HepG2 (cell line): ENCODE measurements around the gene CLCN2. TPM values are rescaled to one million over a fixed set of nuclear protein-coding genes. Genes with fewer than 3 reads are reported as not detected.

Source experiments
- CREB1 ChIP-seq, 2 experiments: fragments of 450-650 bp in 1 of 2; IDR thresholded peaks; 2 replicates each; pipeline ENCODE4 v1.6.1; 2016 to 2017; ENCODE audit warnings: control low read depth in 1 of 2, mild to moderate bottlenecking in 1 of 2, missing compliant biosample characterization in 1 of 2, missing genetic modification characterization in 1 of 2
- KDM3A ChIP-seq: IDR thresholded peaks from 2 replicates; pipeline ENCODE4 v1.6.1; 2018; ENCODE audit warnings: low read depth, missing compliant biosample characterization
- MXI1 ChIP-seq: IDR thresholded peaks from 3 replicates; pipeline ENCODE4 v1.6.1; 2012; ENCODE audit warnings: low read depth, low read length, inconsistent platforms, borderline replicate concordance
- NPAS2 ChIP-seq: sonication (generic); formaldehyde crosslinking; IDR thresholded peaks from 2 replicates; pipeline ENCODE4 v1.8.0; 2022; ENCODE audit warnings: mild to moderate bottlenecking, missing genetic modification reagents, borderline replicate concordance
- PHF21A ChIP-seq: sonication (generic); formaldehyde crosslinking; IDR thresholded peaks from 2 replicates; pipeline ENCODE4 v1.5.0; 2020; ENCODE audit warnings: mild to moderate bottlenecking, missing genetic modification reagents
- SMAD3 ChIP-seq: sonication (generic); formaldehyde crosslinking; IDR thresholded peaks from 2 replicates; pipeline ENCODE4 v1.4.0; 2020; ENCODE audit warnings: missing genetic modification reagents
- SPEN ChIP-seq: sonication (generic); formaldehyde crosslinking; IDR thresholded peaks from 2 replicates; pipeline ENCODE4 v1.5.1; 2020; ENCODE audit warnings: low read depth, mild to moderate bottlenecking, missing genetic modification reagents
- ZNF232 ChIP-seq: sonication (generic); formaldehyde crosslinking; IDR thresholded peaks from 2 replicates; pipeline ENCODE4 v1.4.0; 2020; ENCODE audit warnings: missing genetic modification reagents, borderline replicate concordance
- ZNF329 ChIP-seq: sonication (generic); formaldehyde crosslinking; IDR thresholded peaks from 2 replicates; pipeline ENCODE4 v1.9.0; 2021; ENCODE audit warnings: low read depth, mild to moderate bottlenecking, missing genetic modification reagents
- ZNF558 ChIP-seq: sonication (generic); formaldehyde crosslinking; IDR thresholded peaks from 2 replicates; pipeline ENCODE4 v1.9.0; 2022; ENCODE audit warnings: mild to moderate bottlenecking, missing genetic modification reagents, borderline replicate concordance
- ZNF563 ChIP-seq: sonication (generic); formaldehyde crosslinking; IDR thresholded peaks from 2 replicates; pipeline ENCODE4 v1.8.0; 2022; ENCODE audit warnings: mild to moderate bottlenecking, moderate library complexity, missing genetic modification reagents
- polyA plus RNA-seq, 8 experiments: library from polyadenylated mRNA; depleted of rRNA in 3 of 8; stranded (reverse) in 7 of 8; unstranded in 1 of 8; fragments of >200 nt; fragmentation: Illumina TruSeq in 4 of 8; extraction: Trizol in 4 of 8; gene quantifications; 2 replicates each; pipeline versions ENCODE4 v1.2.1 to v1.2.3, GENCODE V29; 2011 to 2016; ENCODE audit warnings: low read depth in 4 of 8, missing spikeins in 1 of 8, mixed read lengths in 1 of 8; ENCODE audit not compliant: insufficient read depth in 1 of 8
- total RNA-seq, 5 experiments: library from RNA; depleted of rRNA; stranded (reverse); fragments of >200 nt; fragmentation: Illumina TruSeq; extraction: Trizol; gene quantifications; 2 replicates each; pipeline ENCODE4 v1.2.3, GENCODE V29; 2016; ENCODE audit warnings: low read depth in 1 of 5
- TF ChIP-seq, protein P1 (sequence below): sonication (generic); formaldehyde crosslinking; IDR thresholded peaks from 2 replicates; pipeline ENCODE4 v1.8.1; 2023; ENCODE audit warnings: mild to moderate bottlenecking, inconsistent platforms, moderate library complexity, missing genetic modification reagents, borderline replicate concordance
- TF ChIP-seq, protein P2 (sequence below): sonication (generic); formaldehyde crosslinking; IDR thresholded peaks from 2 replicates; pipeline ENCODE4 v1.4.0; 2020; ENCODE audit warnings: missing genetic modification reagents
- TF ChIP-seq, protein P3 (sequence below): sonication (generic); formaldehyde crosslinking; IDR thresholded peaks from 2 replicates; pipeline ENCODE4 v1.4.0; 2020; ENCODE audit warnings: missing genetic modification reagents
- TF ChIP-seq, protein P4 (sequence below): sonication (generic); formaldehyde crosslinking; IDR thresholded peaks from 2 replicates; pipeline ENCODE4 v1.5.1; 2020; ENCODE audit warnings: mild to moderate bottlenecking, missing genetic modification reagents, moderate library complexity
- TF ChIP-seq, protein P5 (sequence below): IDR thresholded peaks from 2 replicates; pipeline ENCODE4 v1.6.1; 2018; ENCODE audit warnings: missing genetic modification reagents

CLCN2 gene
- total and polyA plus RNA-seq, 2 of the 13 experiments (the other 11 are each of a cell fraction or from before 2014, with no cell fraction given), result 11.4 to 13.5 TPM

DNA sequence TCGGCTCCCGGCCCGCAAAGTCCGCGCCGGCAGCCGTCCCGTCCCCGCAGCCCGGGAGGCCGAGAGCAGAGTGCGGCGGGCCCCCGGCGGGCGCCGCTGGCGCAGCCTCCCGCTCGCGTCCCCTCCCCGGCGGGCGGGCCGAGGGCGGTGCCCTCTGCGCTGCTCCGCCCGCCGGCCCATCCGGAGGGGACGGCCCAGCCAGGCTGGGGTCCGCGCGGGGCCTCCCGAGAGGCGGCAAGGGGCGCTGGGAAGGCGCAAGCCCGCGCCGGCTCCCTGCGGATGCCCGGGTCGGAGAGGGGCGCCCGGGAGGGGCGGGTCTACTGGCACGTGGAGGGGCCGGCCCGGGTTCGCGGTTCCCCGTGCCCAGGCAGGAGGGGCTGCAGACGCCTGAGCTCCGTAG lies at the start of gene CLCN2, which contains the start of gene POLR2H (continued):
- TF ChIP-seq, protein P1, sequence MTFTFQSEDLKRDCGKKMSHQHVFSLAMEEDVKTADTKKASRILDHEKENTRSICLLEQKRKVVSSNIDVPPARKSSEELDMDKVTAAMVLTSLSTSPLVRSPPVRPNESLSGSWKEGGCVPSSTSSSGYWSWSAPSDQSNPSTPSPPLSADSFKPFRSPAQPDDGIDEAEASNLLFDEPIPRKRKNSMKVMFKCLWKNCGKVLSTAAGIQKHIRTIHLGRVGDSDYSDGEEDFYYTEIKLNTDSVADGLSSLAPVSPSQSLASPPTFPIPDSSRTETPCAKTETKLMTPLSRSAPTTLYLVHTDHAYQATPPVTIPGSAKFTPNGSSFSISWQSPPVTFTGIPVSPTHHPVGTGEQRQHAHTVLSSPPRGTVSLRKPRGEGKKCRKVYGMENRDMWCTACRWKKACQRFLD, result peak; percentile 30; the same call in 1 of the 2 replicates
- TF ChIP-seq NPAS2 (CRISPR knock-in tag) (no peak), SMAD3 (no peak; the same call in 1 of the 2 replicates), ZNF563 (0 out of 2 replicates have a peak, but pooled peaks have one; percentile 59), MXI1 (no peak; the same call in 2 of the 3 replicates), ZNF558 (CRISPR knock-in tag) (peak; percentile 75; the same call in 1 of the 2 replicates), PHF21A (CRISPR knock-in tag) (peak; percentile 60; the same call in 1 of the 2 replicates), ZNF232 (CRISPR knock-in tag) (no peak; the same call in 1 of the 2 replicates), SPEN (peak; percentile 52; the same call in 1 of the 2 replicates), KDM3A (CRISPR knock-in tag) (0 out of 2 replicates have a peak, but pooled peaks have one; percentile 31), CREB1 (IDR thresholded peaks at IDR 0.05) (no peak), CREB1 (CRISPR knock-in tag; IDR thresholded peaks at IDR 0.05) (no peak), ZNF329 (CRISPR knock-in tag) (0 out of 2 replicates have a peak, but pooled peaks have one; percentile 12)
- TF ChIP-seq, protein P2, sequence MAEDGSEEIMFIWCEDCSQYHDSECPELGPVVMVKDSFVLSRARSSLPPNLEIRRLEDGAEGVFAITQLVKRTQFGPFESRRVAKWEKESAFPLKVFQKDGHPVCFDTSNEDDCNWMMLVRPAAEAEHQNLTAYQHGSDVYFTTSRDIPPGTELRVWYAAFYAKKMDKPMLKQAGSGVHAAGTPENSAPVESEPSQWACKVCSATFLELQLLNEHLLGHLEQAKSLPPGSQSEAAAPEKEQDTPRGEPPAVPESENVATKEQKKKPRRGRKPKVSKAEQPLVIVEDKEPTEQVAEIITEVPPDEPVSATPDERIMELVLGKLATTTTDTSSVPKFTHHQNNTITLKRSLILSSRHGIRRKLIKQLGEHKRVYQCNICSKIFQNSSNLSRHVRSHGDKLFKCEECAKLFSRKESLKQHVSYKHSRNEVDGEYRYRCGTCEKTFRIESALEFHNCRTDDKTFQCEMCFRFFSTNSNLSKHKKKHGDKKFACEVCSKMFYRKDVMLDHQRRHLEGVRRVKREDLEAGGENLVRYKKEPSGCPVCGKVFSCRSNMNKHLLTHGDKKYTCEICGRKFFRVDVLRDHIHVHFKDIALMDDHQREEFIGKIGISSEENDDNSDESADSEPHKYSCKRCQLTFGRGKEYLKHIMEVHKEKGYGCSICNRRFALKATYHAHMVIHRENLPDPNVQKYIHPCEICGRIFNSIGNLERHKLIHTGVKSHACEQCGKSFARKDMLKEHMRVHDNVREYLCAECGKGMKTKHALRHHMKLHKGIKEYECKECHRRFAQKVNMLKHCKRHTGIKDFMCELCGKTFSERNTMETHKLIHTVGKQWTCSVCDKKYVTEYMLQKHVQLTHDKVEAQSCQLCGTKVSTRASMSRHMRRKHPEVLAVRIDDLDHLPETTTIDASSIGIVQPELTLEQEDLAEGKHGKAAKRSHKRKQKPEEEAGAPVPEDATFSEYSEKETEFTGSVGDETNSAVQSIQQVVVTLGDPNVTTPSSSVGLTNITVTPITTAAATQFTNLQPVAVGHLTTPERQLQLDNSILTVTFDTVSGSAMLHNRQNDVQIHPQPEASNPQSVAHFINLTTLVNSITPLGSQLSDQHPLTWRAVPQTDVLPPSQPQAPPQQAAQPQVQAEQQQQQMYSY (CRISPR knock-in tag), result peak; percentile 86; the same call in 1 of the 2 replicates
- TF ChIP-seq, protein P3, sequence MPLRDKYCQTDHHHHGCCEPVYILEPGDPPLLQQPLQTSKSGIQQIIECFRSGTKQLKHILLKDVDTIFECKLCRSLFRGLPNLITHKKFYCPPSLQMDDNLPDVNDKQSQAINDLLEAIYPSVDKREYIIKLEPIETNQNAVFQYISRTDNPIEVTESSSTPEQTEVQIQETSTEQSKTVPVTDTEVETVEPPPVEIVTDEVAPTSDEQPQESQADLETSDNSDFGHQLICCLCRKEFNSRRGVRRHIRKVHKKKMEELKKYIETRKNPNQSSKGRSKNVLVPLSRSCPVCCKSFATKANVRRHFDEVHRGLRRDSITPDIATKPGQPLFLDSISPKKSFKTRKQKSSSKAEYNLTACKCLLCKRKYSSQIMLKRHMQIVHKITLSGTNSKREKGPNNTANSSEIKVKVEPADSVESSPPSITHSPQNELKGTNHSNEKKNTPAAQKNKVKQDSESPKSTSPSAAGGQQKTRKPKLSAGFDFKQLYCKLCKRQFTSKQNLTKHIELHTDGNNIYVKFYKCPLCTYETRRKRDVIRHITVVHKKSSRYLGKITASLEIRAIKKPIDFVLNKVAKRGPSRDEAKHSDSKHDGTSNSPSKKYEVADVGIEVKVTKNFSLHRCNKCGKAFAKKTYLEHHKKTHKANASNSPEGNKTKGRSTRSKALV (CRISPR knock-in tag), result 0 out of 2 replicates have a peak, but pooled peaks have one; percentile 21
- TF ChIP-seq, protein P4, sequence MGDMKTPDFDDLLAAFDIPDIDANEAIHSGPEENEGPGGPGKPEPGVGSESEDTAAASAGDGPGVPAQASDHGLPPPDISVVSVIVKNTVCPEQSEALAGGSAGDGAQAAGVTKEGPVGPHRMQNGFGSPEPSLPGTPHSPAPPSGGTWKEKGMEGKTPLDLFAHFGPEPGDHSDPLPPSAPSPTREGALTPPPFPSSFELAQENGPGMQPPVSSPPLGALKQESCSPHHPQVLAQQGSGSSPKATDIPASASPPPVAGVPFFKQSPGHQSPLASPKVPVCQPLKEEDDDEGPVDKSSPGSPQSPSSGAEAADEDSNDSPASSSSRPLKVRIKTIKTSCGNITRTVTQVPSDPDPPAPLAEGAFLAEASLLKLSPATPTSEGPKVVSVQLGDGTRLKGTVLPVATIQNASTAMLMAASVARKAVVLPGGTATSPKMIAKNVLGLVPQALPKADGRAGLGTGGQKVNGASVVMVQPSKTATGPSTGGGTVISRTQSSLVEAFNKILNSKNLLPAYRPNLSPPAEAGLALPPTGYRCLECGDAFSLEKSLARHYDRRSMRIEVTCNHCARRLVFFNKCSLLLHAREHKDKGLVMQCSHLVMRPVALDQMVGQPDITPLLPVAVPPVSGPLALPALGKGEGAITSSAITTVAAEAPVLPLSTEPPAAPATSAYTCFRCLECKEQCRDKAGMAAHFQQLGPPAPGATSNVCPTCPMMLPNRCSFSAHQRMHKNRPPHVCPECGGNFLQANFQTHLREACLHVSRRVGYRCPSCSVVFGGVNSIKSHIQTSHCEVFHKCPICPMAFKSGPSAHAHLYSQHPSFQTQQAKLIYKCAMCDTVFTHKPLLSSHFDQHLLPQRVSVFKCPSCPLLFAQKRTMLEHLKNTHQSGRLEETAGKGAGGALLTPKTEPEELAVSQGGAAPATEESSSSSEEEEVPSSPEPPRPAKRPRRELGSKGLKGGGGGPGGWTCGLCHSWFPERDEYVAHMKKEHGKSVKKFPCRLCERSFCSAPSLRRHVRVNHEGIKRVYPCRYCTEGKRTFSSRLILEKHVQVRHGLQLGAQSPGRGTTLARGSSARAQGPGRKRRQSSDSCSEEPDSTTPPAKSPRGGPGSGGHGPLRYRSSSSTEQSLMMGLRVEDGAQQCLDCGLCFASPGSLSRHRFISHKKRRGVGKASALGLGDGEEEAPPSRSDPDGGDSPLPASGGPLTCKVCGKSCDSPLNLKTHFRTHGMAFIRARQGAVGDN, result peak; percentile 66
- TF ChIP-seq, protein P5, sequence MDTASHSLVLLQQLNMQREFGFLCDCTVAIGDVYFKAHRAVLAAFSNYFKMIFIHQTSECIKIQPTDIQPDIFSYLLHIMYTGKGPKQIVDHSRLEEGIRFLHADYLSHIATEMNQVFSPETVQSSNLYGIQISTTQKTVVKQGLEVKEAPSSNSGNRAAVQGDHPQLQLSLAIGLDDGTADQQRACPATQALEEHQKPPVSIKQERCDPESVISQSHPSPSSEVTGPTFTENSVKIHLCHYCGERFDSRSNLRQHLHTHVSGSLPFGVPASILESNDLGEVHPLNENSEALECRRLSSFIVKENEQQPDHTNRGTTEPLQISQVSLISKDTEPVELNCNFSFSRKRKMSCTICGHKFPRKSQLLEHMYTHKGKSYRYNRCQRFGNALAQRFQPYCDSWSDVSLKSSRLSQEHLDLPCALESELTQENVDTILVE (CRISPR knock-in tag), result 0 out of 2 replicates have a peak, but pooled peaks have one; percentile 38
